Spleen (tissue), 11 donors: ENCODE results near the gene ZIC1. TPM values are rescaled to one million over a fixed set of nuclear protein-coding genes. Genes with fewer than 3 reads are reported as not detected.
A peak's percentile ranks its signal among the peaks of the same experiment; 100 is the strongest.

Experiments
- DNase-seq: peaks from one replicate; pipeline ENCODE4 v3.0.0-alpha.2; 2020
- H3K27ac ChIP-seq, 8 donors: fragments of 200-600 bp; sonication (generic) in 7 of 8; 1 replicate in 4 of 8; 2 replicates in 4 of 8; pipeline versions ENCODE4 v1.5.0 to v1.8.0; 2016 to 2021; ENCODE audit warnings: inconsistent platforms in 4 of 8, mild to moderate bottlenecking in 4 of 8, moderate library complexity in 1 of 8
- H3K27me3 ChIP-seq, 7 donors: fragments of 200-600 bp; sonication (generic) in 6 of 7; replicated peaks in 1 of 7; 1 replicate in 4 of 7; 2 replicates in 3 of 7; pipeline versions ENCODE4 v1.5.0 to v1.8.0; 2016 to 2021; ENCODE audit warnings: inconsistent platforms in 3 of 7, mild to moderate bottlenecking in 1 of 7
- H3K36me3 ChIP-seq, 6 donors: fragments of 200-600 bp; sonication (generic) in 5 of 6; 1 replicate in 4 of 6; 2 replicates in 2 of 6; pipeline versions ENCODE4 v1.5.0 to v1.8.0; 2016 to 2021; ENCODE audit warnings: inconsistent platforms in 2 of 6
- H3K4me1 ChIP-seq, 6 donors: fragments of 200-600 bp; sonication (generic) in 5 of 6; 1 replicate in 3 of 6; 2 replicates in 3 of 6; pipeline versions ENCODE4 v1.5.0 to v1.8.0; 2016 to 2021; ENCODE audit warnings: inconsistent platforms in 3 of 6
- H3K4me3 ChIP-seq, 8 donors: fragments of 200-600 bp; sonication (generic) in 7 of 8; 1 replicate in 4 of 8; 2 replicates in 4 of 8; pipeline versions ENCODE4 v1.5.0 to v1.8.0; 2016 to 2021; ENCODE audit warnings: inconsistent platforms in 4 of 8, mild to moderate bottlenecking in 4 of 8, moderate library complexity in 2 of 8
- H3K9me3 ChIP-seq, 8 donors: fragments of 200-600 bp; sonication (generic) in 7 of 8; 1 replicate in 4 of 8; 2 replicates in 4 of 8; pipeline versions ENCODE4 v1.5.0 to v1.8.0; 2016 to 2021; ENCODE audit warnings: inconsistent platforms in 4 of 8
- POLR2A ChIP-seq, 3 donors: fragments of 450-650 bp; IDR thresholded peaks; one replicate each; pipeline ENCODE4 v1.5.1; 2017; ENCODE audit warnings: antibody characterized with exemption in 3 of 3, mild to moderate bottlenecking in 1 of 3
- POLR2AphosphoS5 ChIP-seq, 3 donors: sonication (generic); formaldehyde crosslinking; IDR thresholded peaks; one replicate each; pipeline ENCODE4 v1.5.1; 2017; ENCODE audit warnings: antibody characterized with exemption in 3 of 3
- WGBS, 5 donors: extraction: QIAGEN DNeasy Blood & Tissue Kit in 3 of 5; methylation state at CpG; one replicate each; pipeline versions ENCODE4 v1.1.5 to v1.1.7; 2013 to 2018; 5-methylcytosine and 5-hydroxymethylcytosine counted together
- intact Hi-C: fragments of 100-400 bp; cut with DNase I; formaldehyde crosslinking; loops from one replicate; pipeline ENCODE4 v1.15.0; 2023; ENCODE audit warnings: low total_unique reads
- polyA plus RNA-seq, 3 donors: library from polyadenylated mRNA; stranded (reverse); fragments of 200-250 nt; gene quantifications; one replicate each; pipeline ENCODE4 v1.2.1, GENCODE V29; 2013
- total RNA-seq, 7 donors: library from RNA; depleted of rRNA in 3 of 7; stranded (reverse); fragments of >200 nt in 3 of 7; fragmentation: NEBNext Ultra II Directional in 4 of 7; extraction: Animal tissue kit (Norgen Biotek cat#: 25700) in 4 of 7; gene quantifications; one replicate each; pipeline versions ENCODE4 v1.1.0 to v1.2.1, GENCODE V29; 2016 to 2021
- TF ChIP-seq, protein P1 (sequence below), 11 experiments: fragments of 200-600 bp in 7 of 11; fragments of 450-650 bp in 4 of 11; sonication (generic) in 4 of 11; IDR thresholded peaks in 8 of 11; conservative IDR thresholded peaks in 3 of 11; 1 replicate in 7 of 11; 2 replicates in 4 of 11; pipeline versions ENCODE4 v1.4.0 to v1.8.0; 2016 to 2021; ENCODE audit warnings: antibody characterized with exemption in 11 of 11, inconsistent platforms in 4 of 11, mild to moderate bottlenecking in 1 of 11
- donor health status: healthy with polysubstance abuse.
- donor health status: DM: no; HTN: no; CAD: no; lungs with moderate emphysema.
- donor health status: DM: no; HTN: no; CAD: no.
- donor health status: Bipolar disorder and iron deficiency.
- donor health status: healthy.
- donor health status: DM: no; HTN: no; CAD: no.
- donor health status: DM: yes; HTN: yes; CAD: no.

The ZIC1 gene
- total and polyA plus RNA-seq, 10 donors = not detected

GRCh38 chr3:147418371-147418781 is 9.2 kb downstream of the ZIC1 start:
- H3K36me3 ChIP-seq = no peaks in the 10 kb centered on the region
- DNase-seq = no peak
- TF ChIP-seq POLR2AphosphoS5 (IDR thresholded peaks at IDR 0.05) = no peak
- no peak for TF ChIP-seq POLR2A (IDR thresholded peaks at IDR 0.05)
- TF ChIP-seq, protein P1, sequence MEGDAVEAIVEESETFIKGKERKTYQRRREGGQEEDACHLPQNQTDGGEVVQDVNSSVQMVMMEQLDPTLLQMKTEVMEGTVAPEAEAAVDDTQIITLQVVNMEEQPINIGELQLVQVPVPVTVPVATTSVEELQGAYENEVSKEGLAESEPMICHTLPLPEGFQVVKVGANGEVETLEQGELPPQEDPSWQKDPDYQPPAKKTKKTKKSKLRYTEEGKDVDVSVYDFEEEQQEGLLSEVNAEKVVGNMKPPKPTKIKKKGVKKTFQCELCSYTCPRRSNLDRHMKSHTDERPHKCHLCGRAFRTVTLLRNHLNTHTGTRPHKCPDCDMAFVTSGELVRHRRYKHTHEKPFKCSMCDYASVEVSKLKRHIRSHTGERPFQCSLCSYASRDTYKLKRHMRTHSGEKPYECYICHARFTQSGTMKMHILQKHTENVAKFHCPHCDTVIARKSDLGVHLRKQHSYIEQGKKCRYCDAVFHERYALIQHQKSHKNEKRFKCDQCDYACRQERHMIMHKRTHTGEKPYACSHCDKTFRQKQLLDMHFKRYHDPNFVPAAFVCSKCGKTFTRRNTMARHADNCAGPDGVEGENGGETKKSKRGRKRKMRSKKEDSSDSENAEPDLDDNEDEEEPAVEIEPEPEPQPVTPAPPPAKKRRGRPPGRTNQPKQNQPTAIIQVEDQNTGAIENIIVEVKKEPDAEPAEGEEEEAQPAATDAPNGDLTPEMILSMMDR (IDR thresholded peaks at IDR 0.05 in 8 of 11, conservative IDR thresholded peaks at IDR 0.05 in 3 of 11) = no peak
- intact Hi-C loops = no loop called here
- no peak overlapping the region for H3K4me3 ChIP-seq
- WGBS, 5 donors = 17 to 28% (median 18%) methylated on average over 4 of the region's 4 CpGs
- H3K9me3 ChIP-seq = peaks cover 0 to 27% (median 0%) of the 10 kb centered on the region in 8 donors
- peaks cover 13 to 100% (median 96%) of the 10 kb centered on the region in 7 donors for H3K27me3 ChIP-seq
- H3K27ac ChIP-seq = no peak overlapping the region
- H3K4me1 ChIP-seq = peaks cover 0 to 14% (median 12%) of the 10 kb centered on the region in 6 donors

- TF ChIP-seq POLR2A (IDR thresholded peaks at IDR 0.05) (no peak), POLR2AphosphoS5 (IDR thresholded peaks at IDR 0.05) (no peak)
- TF ChIP-seq, protein P1 (IDR thresholded peaks at IDR 0.05 in 8 of 11, conservative IDR thresholded peaks at IDR 0.05 in 3 of 11) = no peak
- Histone ChIP-seq H3K9me3 (peaks cover 0 to 28% (median 0%) of the 10 kb centered on the region in 8 donors), H3K27me3 (peaks cover 13 to 100% (median 96%) of the 10 kb centered on the region in 7 donors), H3K27ac (no peak overlapping the region), H3K4me1 (peaks cover 0 to 10% (median 9%) of the 10 kb centered on the region in 6 donors), H3K4me3 (peak overlapping the region in 2 of 8 donors; percentile 8 to 45), H3K36me3 (no peaks in the 10 kb centered on the region)
- WGBS, 5 donors = 4 to 6% (median 4%) methylated on average over 40 to 54 of the region's 54 CpGs
- intact Hi-C loops = no loop called here
- no peak for DNase-seq
These were observed 9.9 kb downstream of the ZIC1 start for GRCh38 chr3:147418808-147419701.

GRCh38 chr3:147419781-147420224 is 10.6 kb downstream of the ZIC1 start:
- Histone ChIP-seq H3K4me3 (peak overlapping the region in 1 of 8 donors; percentile 45), H3K9me3 (peaks cover 0 to 28% (median 0%) of the 10 kb centered on the region in 8 donors), H3K36me3 (no peaks in the 10 kb centered on the region), H3K27ac (no peak overlapping the region), H3K4me1 (peaks cover 0 to 10% (median 9%) of the 10 kb centered on the region in 6 donors), H3K27me3 (peaks cover 13 to 100% (median 96%) of the 10 kb centered on the region in 7 donors)
- TF ChIP-seq, protein P1 (IDR thresholded peaks at IDR 0.05 in 8 of 11, conservative IDR thresholded peaks at IDR 0.05 in 3 of 11) = no peak
- TF ChIP-seq POLR2AphosphoS5 (IDR thresholded peaks at IDR 0.05) = no peak
- intact Hi-C loops = no loop called here
- WGBS, 5 donors = 9 to 27% (median 15%) methylated on average over 10 of the region's 10 CpGs
- DNase-seq = no peak
